ENCODE results near the gene GLT8D1. TPM values are rescaled to one million over a fixed set of nuclear protein-coding genes. Genes with fewer than 3 reads are reported as not detected.

Gene GLT8D1, protein sequence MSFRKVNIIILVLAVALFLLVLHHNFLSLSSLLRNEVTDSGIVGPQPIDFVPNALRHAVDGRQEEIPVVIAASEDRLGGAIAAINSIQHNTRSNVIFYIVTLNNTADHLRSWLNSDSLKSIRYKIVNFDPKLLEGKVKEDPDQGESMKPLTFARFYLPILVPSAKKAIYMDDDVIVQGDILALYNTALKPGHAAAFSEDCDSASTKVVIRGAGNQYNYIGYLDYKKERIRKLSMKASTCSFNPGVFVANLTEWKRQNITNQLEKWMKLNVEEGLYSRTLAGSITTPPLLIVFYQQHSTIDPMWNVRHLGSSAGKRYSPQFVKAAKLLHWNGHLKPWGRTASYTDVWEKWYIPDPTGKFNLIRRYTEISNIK
- total RNA-seq (2022) (42.2 and 48.1 TPM in 2 replicates), Bru-seq, nascent RNA (percentile 69 among the genes with signal in this experiment), BruChase-seq, experiment 1, labeled RNA remaining after a 6-hour chase (percentile 86 among the genes with signal in this experiment), BruChase-seq, experiment 2, labeled RNA remaining after a 2-hour chase (percentile 79 among the genes with signal in this experiment)
- long read RNA-seq, transcript GLT8D1-201 (10 exons, 1,849 nt), result major isoform, 23 of 55 reads
- long read RNA-seq, partial matches to known transcripts, result 2 of 55 reads
- long read RNA-seq, other reads (novel, unspliced or antisense), result 28 of 55 reads

DNA sequence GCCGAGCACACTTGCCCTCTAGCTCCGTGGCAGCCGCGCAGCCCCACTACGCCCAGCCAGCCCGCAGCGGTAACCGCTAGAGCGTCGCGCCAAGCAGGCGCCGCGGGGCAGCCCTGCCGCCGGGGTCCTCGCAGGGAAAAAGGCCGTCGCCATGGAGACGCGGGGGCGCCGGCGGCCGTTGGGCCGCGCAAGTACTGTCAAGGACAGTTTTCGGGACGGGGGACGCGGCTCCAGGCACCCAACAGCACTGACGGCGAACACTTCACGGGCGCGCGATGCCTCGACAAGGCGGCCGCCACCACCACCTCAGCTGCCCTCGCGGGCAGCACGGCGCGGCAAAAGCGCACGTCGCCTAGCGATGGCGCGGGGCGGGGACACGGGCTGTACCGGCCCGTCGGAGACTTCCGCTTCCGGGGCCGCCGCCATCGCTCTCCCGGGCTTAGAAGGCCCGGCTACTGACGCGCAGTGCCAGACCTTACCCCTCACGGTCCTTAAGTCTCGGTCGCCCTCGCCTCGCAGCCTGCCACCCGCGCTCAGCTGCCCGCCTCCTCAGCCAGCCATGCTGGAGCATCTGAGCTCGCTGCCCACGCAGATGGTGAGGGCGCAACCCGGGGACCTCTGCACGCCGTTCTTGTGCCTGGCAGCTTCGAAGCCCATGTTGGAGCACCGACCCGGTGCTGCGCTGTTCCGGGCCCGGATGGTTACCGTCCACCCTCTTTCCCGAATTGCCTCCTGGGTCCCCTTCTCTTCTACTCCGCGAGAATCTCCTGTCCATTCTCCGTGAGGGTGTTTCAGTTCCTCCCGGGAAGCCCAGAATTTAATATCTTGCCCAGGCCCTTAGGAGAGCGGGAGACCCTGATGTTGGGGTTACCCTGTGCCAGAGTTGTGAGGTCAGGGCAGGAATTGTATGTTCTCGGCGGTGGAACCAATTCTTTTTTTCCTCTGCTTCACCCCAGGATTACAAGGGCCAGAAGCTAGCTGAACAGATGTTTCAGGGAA lies at the start of gene GLT8D1, which contains the start of gene SPCS1:
GLT8D1 (minus strand) TSS at position 104 of the 999 bp plus-strand sequence. CDS start 5,331 bp downstream, outside the sequence.
SPCS1 (plus strand) TSS at position 419 of the 999 bp plus-strand sequence; CDS start at position 560, 141 bp downstream.
- H3K36me3 Mint-ChIP-seq (ENCODE audit: insufficient read depth, unreplicated experiment), result peaks cover 36% of the 10 kb centered on the region
- CTCF ChIA-PET, result interaction anchor here (0.6 to 1.5 kb wide), 5 partner anchors 14 to 644 kb away, joined by 3 to 6 read pairs (median 4); no protein-coding TSS in a partner anchor
- peak within 1 kb of the TSS; percentile 95 for H3K4me3 Mint-ChIP-seq (ENCODE audit: unreplicated experiment)

DNA sequence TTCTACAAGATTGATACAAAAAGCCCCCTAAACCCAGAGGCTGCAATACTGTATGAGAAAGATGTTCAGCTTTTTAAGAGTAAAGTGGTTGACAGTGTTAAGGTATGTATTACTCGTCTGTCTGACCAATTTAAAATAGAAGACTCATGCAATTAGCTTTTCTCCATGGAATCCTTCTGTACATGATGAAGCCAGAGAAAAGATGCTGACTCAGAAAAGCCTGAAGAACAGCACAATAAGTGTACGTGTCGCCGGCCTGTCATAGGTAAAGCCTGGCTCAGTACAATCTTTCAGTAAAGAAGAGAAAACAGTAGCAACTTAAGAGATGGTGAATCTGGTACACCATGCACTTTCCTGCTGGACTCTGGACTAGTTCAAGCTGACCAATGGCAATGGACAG lies 48.8 kb upstream of the GLT8D1 start:
- peaks cover 78% of the 10 kb centered on the region for H3K36me3 Mint-ChIP-seq (ENCODE audit: insufficient read depth, unreplicated experiment)
- no peaks in the 10 kb centered on the region for H3K27me3 Mint-ChIP-seq (ENCODE audit: insufficient read depth, unreplicated experiment)
- H3K4me1 Mint-ChIP-seq (ENCODE audit: insufficient read depth, unreplicated experiment), result no peaks in the 10 kb centered on the region
- no peak overlapping the region for H3K4me3 Mint-ChIP-seq (ENCODE audit: unreplicated experiment)
- BruUV-seq (replicated peaks), result no TSS peak
- intact Hi-C loops (cut with micrococcal nuclease), result no loop called here
- H3K9me3 Mint-ChIP-seq (ENCODE audit: unreplicated experiment), result no peaks in the 10 kb centered on the region
- no peak for DNase-seq (ENCODE audit: unreplicated experiment)
- POLR2A ChIA-PET, result no interaction called here
- CTCF ChIA-PET, result no interaction called here
- TF ChIP-seq, protein P1, sequence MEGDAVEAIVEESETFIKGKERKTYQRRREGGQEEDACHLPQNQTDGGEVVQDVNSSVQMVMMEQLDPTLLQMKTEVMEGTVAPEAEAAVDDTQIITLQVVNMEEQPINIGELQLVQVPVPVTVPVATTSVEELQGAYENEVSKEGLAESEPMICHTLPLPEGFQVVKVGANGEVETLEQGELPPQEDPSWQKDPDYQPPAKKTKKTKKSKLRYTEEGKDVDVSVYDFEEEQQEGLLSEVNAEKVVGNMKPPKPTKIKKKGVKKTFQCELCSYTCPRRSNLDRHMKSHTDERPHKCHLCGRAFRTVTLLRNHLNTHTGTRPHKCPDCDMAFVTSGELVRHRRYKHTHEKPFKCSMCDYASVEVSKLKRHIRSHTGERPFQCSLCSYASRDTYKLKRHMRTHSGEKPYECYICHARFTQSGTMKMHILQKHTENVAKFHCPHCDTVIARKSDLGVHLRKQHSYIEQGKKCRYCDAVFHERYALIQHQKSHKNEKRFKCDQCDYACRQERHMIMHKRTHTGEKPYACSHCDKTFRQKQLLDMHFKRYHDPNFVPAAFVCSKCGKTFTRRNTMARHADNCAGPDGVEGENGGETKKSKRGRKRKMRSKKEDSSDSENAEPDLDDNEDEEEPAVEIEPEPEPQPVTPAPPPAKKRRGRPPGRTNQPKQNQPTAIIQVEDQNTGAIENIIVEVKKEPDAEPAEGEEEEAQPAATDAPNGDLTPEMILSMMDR (IDR thresholded peaks at IDR 0.05; ENCODE audit: unreplicated experiment), result no peak
- H3K27ac Mint-ChIP-seq (ENCODE audit: low read depth, unreplicated experiment), result no peak overlapping the region

More for the DNA sequence above, at the start of gene GLT8D1, which contains the start of gene SPCS1:
- H3K27ac Mint-ChIP-seq (ENCODE audit: low read depth, unreplicated experiment), result peak within 1 kb of the TSS; percentile 93
- TF ChIP-seq, protein P1 (IDR thresholded peaks at IDR 0.05; ENCODE audit: unreplicated experiment), result no peak
- POLR2A ChIA-PET, result interaction anchor here (0.6 to 4.5 kb wide), 19 partner anchors 10 to 650 kb away, joined by 3 to 92 read pairs (median 4); partner anchors contain the start of genes DUSP7, GNL3, NEK4 and PBRM1
- no TSS peak for BruUV-seq (replicated peaks)
- no peaks in the 10 kb centered on the region for H3K9me3 Mint-ChIP-seq (ENCODE audit: unreplicated experiment)
- H3K27me3 Mint-ChIP-seq (ENCODE audit: insufficient read depth, unreplicated experiment), result no peaks in the 10 kb centered on the region
- intact Hi-C loops (cut with micrococcal nuclease), result no loop called here
- DNase-seq (ENCODE audit: unreplicated experiment), result peak; percentile 84
- H3K4me1 Mint-ChIP-seq (ENCODE audit: insufficient read depth, unreplicated experiment), result peaks cover 7% of the 10 kb centered on the region

DNA sequence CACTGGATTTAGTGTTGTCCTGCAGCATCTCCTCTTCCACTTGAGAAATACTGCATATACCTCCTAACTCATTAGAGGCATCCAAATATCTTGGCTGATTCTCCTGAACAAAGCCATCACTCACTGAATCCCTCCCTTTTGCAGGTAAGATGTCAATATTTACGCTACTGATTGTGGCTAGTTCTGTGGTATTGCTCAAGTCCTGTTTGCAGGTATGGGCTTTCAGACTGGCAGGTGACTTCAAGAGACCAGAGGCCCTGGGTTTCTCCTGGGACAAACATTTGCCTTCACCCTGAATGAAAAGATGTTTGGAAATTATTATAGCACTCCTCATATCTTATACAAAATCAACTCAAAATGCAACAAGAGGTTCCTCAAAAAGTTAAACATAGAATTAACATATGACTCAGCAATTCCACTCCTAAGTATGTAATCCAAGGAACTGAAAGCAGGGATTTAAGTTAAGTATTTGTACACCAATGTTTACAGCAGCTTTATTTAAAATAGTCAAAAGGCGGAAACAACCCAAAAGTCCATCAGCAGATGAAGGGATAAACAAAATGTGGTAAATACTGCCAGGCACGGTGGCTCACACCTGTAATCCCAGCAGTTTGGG lies 46.6 kb upstream of the GLT8D1 start:
- no peaks in the 10 kb centered on the region for H3K27me3 Mint-ChIP-seq (ENCODE audit: insufficient read depth, unreplicated experiment)
- BruUV-seq (replicated peaks), result no TSS peak
- peaks cover 78% of the 10 kb centered on the region for H3K36me3 Mint-ChIP-seq (ENCODE audit: insufficient read depth, unreplicated experiment)
- no peak overlapping the region for H3K4me3 Mint-ChIP-seq (ENCODE audit: unreplicated experiment)
- no peaks in the 10 kb centered on the region for H3K4me1 Mint-ChIP-seq (ENCODE audit: insufficient read depth, unreplicated experiment)
- ChIA-PET POLR2A (no interaction called here), CTCF (interaction anchor here (0.6 to 2.0 kb wide), 4 partner anchors 10 to 297 kb away, joined by 3 to 9 read pairs (median 4); no protein-coding TSS in a partner anchor)
- DNase-seq (ENCODE audit: unreplicated experiment), result no peak
- no peaks in the 10 kb centered on the region for H3K9me3 Mint-ChIP-seq (ENCODE audit: unreplicated experiment)
- intact Hi-C loops (cut with micrococcal nuclease), result no loop called here
- TF ChIP-seq, protein P1 (IDR thresholded peaks at IDR 0.05; ENCODE audit: unreplicated experiment), result no peak
- no peak overlapping the region for H3K27ac Mint-ChIP-seq (ENCODE audit: low read depth, unreplicated experiment)
